RPMI8226 (cell line): ENCODE measurements around the gene IGFL3.
"Not testable (repeated sequence)": the region's sequence is repeated elsewhere in the genome, so short reads cannot be mapped to it uniquely, and the experiment has no call there.

Experiments used
- DNase-seq: peaks from one replicate; pipeline ENCODE4 v3.0.0-alpha.2; 2015

Gene IGFL3

DNA sequence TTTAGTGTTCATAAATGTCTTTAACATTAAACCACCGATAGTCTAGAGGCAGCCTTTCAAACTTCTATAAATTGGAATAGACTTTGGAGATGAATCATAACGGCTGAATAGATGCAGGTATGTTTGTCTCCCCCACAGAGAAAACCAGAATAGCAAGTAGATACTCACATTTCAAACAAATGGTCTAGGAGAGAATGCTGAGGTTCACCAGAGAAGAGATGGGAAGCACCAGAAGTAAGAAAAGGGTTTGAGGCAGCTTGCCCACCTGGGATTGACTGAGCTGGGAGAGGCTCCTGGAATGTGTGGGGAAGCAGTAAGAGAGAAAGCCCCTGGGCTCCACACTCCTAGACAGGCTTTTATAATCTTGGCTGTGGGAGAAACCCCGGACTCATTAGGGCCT, 6.4 kb downstream of the IGFL3 start:
- DNase-seq = no peak

DNA sequence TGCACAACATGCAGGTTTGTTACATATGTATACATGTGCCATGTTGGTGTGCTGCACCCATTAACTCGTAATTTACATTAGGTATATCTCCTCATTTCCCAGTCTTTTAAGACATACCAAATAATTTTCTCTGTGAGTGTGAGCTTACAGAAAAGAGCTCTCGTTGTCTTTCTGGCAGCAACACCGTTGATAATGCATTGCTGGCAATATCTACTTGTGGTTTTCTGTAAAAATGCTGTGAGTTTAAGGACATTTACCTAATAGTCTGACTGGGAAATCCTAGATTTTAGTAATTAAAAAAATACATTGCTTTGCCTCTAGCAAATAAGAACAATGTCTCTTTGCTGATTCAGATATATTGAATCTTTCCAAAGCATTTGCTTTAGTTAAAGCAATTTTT, 8.4 kb downstream of the IGFL3 start:
- no peak for DNase-seq

DNA sequence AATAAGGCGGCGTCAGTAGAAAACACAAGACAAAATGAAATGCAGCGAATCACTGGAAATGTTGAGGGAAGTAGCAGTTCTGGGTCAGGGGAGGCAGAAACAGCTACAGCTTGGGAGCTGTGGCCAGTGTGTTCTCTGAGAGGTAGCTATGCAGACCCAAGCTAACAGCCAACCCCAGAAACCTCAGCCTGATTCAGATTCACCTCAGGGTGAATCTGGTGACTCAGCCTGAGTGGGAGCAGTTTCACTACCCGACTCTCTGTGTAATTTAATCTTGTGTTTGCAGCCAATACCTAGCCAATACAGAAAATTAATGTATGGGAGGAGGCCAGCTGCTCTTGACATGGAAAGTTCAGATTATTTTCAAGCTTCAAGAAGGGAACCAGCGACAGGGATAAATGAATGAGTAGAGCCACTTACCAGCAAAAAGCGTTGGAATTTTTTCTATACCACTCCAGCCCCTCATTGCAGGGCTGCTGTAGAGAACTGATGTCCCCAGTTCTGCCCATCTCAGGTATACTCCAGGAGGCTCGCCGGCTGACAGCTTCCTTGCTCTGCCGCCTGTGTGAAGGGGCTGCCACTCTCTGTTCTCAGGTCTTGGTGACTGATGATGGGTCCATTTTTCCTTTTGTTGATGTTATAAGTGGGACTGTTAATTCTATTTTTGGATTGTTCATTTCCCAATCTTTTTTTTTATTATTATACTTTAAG, 8.9 kb downstream of the IGFL3 start:
- no peak for DNase-seq

DNA sequence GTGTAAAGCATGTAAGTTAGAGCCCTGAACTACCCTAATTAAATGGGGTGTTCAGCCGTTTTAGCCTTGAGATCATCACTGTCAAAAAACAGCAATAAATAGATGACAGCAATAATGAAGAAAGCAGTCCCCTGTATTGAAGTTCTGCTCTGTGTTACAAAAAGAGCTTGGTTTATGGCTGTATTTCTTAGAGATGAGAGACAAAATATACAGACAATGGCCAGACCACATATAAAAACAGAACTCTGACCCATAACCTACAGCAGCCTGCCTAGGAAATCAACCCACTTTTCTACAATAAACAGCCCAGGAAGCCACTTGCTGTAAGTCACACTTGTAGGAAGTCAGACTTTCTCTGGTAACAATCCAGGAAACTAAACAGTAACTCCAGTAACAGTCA, 10.8 kb downstream of the IGFL3 start:
- DNase-seq = no peak

DNA sequence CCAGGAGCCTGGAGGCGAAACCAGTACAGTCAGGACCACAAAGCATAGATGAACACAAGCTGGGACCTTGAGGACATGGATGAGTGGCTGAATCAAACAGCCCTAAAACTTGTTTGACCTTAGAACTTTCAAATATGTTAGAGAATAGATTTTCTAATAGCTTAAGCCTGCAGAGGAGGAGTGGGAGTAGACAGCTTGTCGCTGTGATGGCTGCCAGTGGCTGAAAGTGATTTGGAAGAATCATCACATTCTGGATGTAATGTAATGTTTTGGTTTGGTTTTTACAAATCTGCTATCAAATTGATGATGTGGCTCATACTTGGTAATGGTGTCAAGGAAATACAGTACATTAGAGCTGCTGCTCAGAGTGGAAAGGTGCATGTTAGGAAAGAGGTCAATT, 12.0 kb downstream of the IGFL3 start:
- DNase-seq = no peak

DNA sequence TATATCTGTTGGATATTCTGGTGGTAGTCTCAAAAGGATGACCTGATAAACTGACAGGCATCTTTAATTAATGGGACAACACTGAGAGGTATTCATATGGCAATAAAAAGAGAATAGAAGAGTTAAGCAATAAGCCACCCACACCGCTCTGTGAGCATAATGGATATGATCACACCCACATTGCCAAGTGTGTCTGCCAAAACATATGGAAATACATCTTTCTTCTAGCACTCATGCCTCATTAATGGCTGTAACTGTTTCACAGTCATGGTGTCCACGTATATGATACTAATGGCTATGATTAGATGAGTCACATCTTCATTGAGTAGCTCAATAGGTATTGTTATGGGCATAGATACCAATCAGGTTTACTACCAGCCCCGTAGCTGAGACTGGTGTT, 13.1 kb downstream of the IGFL3 start:
- DNase-seq = no peak

DNA sequence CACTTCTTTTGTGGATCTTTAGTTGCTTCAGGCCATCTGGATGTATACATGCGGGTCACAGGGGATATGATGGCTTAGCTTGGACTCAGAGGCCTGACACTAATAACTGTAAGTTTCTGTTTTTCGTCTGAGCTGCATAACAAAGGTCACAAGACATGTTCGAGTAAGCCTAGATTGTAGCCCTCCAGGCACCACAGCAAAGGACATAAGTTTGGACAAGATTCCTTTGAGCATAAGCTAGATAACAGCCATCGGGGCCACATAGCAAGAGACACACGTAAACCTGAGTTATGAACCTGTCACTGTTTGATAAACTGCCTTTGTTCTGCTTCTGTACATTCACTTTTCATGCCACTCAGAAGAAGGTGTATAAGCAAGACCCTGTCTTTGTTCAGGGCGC, 14.6 kb downstream of the IGFL3 start:
- DNase-seq = no peak

DNA sequence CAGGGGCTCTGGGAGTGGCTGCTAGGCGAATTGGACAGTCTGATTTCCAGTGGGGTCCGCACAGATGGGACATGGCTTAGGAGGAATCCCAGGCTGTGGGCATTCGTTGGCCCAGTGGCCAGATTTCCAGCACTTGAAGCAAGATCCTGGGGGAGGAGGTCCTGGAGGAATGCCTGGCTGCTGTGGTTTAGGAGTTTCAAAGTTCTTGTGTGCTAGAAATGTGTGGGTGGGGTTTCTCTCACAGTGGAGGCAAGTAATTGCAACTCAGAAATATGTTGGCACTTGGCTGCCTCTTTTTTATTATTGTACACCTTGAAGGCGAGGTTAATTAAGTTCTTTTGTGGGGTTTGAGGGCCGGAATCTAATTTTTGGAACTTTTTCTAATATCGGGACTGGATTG, 17.1 kb downstream of the IGFL3 start:
- no peak for DNase-seq

DNA sequence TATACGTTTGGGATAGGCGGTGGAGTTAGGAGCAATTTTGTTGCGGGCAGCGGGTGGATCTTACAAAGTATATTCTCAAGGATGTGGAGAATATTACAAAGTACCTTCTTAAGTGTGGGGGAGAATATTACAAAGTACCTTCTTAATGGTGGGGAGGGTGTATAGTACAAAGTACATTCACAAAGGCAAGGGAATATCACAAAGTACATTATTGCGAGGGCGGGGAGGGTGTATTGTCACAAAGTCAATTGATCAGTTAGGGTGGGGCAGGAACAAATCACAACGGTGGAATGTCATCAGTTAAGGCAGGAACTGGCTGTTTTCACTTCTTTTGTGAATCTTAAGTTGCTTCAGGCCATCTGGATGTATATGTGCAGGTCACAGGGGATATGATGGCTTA, 22.2 kb downstream of the IGFL3 start:
- DNase-seq = not testable (repeated sequence)

DNA sequence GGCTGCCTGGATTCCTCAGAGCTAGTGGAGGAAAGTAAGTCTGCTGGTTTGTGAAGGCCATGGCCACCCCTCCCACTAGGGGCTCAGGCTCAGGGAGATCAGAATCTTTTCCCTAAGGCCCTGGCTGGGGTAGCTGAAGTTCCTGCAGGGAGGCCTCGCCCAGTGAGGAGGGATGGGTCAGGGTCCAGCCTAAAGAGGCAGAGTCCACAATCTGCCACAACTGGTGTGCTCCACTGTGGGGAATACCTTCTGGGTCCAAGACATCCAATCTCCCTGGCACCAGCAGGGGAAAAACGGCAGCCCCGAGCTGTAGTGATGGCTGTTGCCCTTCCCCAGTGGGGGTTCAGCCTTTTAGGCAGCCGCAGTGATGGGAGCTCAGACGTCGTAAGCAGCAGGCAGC, 23.2 kb downstream of the IGFL3 start:
- DNase-seq = no peak

DNA sequence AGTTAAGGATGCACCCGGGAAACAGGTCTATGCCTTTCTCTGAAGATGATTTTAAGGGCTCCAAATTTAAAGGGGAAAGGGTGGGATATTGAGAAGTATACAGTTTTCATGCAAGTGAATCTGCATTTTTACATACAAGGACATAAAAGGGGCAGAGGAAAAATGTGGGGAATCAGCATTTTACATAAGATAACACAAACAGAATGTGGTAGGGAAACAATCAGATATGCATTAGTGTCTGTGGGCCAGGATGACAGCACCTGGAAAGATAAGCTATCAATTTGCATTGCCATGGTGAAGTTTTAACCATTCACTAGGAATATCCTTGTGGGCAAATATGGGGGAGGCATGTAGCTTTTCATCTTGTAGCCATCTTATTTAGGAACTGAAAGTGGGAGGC, 24.1 kb downstream of the IGFL3 start:
- no peak for DNase-seq

DNA sequence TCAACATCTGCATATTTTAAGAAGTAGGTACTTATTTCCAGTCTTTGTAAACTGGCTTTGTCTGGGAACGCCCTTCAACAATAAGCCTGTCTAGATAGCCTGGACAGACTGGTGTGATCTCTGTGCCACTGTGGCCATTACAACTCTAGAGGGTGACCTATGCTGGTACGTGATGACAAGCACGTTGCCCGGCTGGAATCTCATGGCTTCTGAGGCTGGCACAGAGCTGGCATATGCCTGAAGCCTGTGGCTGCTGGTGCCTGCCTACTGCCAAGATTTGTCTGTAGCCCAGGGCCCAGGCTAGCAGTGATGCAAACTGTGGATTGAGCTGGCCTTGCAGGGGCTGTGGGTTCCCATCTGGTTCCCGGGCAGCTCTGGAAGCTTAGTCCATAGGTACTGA, 34.0 kb downstream of the IGFL3 start:
- no peak for DNase-seq

DNA sequence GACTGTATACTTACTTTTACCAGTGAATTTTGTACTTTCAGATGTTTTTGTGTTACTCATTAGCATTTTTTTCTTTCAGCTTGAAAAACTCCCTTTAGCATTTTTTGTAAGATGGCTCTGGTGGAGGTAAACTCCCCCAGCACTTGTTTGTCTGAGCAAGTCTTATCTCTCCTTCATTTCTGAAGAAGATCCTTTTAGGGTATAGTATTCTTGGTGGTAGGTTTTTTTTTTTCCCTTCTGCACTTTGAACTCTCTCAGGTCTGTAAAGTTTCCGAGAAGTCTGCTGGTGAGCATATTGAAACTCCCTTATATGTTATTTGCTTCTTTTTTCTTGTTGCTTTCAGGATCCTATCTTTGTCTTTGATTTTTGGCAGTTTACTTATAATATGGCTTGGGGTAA, 35.1 kb downstream of the IGFL3 start:
- no peak for DNase-seq

DNA sequence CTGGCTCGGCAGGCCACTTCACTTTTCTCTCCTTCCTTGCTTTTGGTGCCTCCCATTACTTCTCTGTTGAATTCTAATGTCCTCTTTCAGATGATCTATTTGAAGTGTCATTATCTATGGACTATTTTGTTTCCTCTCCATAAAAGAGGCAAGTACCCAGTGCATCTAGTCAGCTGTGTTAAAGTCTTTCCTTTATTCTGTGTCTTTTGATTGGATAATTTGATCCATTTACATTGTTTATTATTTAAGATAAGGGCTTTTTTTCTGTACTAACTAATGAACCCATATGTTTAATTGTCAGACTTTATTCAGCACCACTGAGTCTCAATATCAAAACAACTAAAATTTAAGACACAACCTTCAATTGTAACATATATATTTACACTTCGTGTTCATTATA, 36.4 kb downstream of the IGFL3 start:
- no peak for DNase-seq

DNA sequence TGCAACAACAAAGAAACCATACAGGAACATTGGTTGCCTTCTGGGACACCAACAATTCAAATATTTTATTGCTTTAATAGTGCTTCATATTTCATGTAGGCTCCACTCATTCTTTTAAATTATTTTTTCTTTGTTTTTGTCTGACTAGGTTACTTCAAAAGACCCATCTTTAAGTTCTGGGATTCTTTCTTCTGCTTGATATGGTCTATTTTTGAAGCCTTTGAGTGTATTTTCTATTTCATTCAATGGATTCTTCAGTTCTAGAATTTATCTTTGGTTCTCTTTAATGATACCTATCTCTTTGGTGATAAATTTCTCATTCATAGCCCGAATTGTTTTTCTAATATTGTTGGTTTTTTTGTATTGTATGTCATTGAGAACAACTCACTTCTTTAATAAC, 38.6 kb downstream of the IGFL3 start:
- DNase-seq = no peak

DNA sequence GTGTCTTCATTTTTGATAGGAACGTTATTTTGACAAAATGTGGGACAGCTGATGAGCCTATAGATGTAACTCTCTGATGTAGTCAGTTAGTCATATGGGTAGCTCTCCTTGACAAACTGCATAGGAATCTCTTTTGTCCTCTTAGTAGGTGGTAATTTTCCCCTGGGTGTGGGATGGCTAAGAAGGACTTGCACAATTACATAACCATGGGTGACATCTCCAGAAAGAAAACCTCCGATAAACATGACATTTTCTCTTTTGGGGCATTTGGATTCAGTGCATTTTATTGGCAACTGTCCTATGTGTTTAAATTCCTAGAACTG, 41.8 kb downstream of the IGFL3 start:
- DNase-seq = no peak

DNA sequence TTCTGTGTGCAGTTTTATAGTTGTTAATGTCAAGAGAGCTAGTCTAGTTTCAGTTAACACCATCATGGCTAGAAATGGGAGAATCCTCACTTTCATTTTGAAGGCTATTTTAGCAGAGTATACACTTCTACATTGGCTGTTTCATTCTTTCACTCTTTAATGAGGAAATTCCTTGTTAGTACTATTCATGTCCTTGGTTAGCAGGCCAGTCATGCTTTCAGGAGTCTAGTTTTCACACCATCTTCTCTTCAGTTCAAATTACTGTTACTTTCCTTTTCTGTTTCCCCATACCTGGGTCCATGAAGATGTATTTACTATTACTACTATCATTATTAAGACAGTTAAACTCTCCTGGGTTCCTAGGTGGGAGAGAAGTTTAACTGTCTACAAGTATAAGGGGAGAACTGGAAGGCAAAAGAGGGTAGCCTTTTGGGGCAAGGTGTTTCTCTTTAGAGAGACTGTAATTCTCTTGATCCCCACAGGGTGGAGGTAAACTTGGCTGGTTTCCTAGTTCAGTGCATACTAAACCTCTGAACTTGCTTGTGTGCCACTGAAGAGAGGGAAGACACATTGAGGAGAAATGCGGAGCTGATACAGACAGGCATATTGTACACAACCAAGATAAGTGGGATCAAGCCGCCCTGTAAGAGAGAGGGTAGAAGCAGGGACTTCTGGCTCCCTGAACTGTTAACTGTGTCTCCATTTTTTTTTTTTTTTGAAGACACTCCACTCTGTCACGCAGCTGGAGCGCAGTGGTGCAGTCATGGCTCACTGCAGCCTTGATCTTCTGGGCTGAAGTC, 42.4 kb downstream of the IGFL3 start:
- DNase-seq = peak; percentile 46

DNA sequence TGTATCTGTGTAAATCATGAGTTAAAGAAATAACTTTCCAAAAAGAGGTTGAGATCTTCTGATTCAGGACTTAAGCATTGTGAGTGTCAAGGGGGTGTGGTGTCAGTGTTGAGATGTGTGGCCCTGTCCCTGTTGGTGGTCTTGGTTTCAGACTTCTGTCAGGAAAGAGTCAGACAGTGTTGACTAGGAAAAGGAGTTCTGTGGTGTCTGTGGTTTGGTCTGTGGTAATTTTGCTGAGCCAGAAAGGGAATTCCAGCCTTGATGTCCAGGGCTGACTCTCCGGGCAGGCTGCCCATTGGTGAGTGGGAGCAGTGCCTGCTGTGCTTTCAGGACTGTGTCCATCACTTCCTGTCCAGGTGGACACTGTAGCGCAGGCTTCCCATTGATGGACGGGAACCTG, 43.9 kb downstream of the IGFL3 start:
- no peak for DNase-seq

DNA sequence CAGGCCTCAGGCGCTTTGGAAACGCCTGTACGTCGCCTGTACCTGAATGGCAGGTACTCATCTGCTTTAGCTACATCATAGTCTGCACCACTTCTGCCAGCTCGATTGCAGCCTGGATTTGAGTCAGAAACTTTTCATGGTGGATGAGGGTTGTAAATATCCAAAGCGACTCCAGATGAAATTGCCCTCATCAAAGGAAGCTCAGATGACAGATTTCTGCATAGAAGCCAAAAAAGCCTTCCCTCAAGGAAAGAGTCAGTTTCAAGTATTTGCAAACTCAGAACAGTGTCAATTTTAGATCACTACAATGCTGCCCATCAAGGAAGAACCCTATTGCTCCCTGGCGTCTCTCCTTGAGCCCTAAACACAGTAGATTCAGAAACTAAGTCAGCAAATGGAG, 44.9 kb downstream of the IGFL3 start:
- no peak for DNase-seq

DNA sequence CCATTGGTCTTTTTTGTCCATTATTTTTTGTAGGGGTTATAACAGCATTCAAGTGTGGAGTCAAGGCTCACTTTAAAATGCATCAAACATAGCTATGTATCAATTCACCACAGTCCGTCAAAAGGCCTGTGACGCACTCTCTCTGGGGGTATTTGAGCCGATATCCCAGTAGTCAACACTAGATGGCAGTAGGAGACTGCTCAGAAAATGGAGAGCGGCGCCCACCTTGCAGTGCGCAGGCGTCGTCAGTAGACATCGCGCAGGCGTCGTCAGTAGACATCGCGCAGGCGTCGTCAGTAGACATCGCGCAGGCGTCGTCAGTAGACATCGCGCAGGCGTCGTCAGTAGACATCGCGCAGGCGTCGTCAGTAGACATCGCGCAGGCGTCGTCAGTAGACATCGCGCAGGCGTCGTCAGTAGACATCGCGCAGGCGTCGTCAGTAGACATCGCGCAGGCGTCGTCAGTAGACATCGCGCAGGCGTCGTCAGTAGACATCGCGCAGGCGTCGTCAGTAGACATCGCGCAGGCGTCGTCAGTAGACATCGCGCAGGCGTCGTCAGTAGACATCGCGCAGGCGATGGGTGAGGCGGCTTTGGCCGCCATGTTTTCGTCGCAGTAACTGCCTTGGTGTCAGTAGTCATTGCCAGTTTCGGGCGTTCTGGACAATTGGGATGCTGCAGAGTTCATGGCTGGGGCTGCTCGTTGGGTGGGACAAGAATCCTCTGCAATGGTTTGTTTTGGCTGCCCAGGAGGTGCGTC, 45.7 kb downstream of the IGFL3 start:
- not testable (repeated sequence) for DNase-seq

DNA sequence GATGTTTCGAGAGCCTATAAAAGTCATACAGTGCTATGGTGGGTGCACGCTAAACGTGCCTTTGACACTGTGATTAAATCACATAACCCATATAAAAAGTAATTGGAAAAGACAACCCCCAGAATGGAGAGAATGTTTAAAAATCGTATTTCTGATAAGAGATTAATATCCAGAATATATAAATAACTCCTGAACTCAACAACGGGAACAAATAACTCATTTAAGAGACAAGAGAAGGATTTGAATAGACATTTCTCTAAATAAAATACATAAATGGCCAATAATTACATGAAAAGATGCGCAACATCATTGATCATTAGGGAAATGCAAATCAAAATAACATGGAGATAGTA, 46.7 kb downstream of the IGFL3 start:
- no peak for DNase-seq

DNA sequence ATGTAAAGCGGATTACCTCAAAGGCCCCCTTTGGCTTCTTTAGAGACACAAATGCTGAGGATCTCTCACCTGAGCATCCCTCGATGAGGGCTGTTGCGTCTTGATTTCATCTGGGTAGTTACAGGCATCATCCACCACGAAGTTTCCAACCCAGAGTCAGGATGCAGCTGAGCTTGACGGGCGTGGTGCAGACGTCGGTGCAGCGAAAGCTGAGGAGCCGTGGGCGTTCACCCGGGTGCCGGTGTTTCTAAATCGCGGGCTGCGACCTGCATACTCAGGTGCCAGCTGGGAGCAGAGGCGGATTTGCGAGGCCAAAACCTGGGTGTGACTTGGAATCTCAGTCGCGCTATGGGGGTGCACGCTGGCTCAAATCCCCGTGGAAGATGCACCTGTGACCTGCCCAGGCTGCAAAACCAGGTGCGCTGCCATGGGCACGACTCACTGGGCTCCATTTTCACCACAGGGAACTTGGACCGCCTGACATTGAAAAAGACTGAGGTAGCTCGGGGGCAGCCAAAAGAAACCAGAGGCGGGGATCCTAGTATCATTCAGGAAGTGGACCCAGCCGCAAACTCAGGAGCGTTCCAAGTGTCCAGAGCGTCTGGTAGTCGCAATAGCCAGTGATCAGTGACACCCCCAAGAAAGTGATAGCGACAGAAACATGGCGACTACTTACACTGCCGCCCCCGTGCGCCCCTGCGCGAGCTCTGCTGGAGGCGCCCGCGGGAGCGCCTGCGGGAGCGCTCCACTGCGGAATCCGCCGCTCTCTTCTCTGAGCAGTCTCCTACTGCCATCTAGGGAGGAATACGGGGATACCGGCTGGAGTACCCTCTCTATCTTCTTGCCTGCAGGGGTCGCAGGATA, 47.3 kb downstream of the IGFL3 start:
- DNase-seq = peak; percentile 57
